Measurements from ENCODE around the gene MELK. TPM values are rescaled to one million over a fixed set of nuclear protein-coding genes. Genes with fewer than 3 reads are reported as not detected.

Gene MELK
- total and polyA plus RNA-seq, 12 donors, result 0.15 to 3.1 (median 0.28) TPM; not detected in 4

- DNase-seq (no peak), ATAC-seq (no peak)
- intact Hi-C loops (cut with DNase I), result no loop called here
- no peaks in the 10 kb centered on the region for H3K27me3 ChIP-seq
- H3K9me3 ChIP-seq, result no peaks in the 10 kb centered on the region
- WGBS, 2 donors, result 95 to 96% methylated on average over 7 of the region's 7 CpGs
- peaks cover 0 to 10% (median 0%) of the 10 kb centered on the region in 9 donors for H3K36me3 ChIP-seq
- H3K4me3 ChIP-seq, result no peak overlapping the region
- H3K27ac ChIP-seq, result no peak overlapping the region
- H3K4me1 ChIP-seq, result no peaks in the 10 kb centered on the region
- TF ChIP-seq, protein P1, sequence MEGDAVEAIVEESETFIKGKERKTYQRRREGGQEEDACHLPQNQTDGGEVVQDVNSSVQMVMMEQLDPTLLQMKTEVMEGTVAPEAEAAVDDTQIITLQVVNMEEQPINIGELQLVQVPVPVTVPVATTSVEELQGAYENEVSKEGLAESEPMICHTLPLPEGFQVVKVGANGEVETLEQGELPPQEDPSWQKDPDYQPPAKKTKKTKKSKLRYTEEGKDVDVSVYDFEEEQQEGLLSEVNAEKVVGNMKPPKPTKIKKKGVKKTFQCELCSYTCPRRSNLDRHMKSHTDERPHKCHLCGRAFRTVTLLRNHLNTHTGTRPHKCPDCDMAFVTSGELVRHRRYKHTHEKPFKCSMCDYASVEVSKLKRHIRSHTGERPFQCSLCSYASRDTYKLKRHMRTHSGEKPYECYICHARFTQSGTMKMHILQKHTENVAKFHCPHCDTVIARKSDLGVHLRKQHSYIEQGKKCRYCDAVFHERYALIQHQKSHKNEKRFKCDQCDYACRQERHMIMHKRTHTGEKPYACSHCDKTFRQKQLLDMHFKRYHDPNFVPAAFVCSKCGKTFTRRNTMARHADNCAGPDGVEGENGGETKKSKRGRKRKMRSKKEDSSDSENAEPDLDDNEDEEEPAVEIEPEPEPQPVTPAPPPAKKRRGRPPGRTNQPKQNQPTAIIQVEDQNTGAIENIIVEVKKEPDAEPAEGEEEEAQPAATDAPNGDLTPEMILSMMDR (IDR thresholded peaks at IDR 0.05), result no peak
These were observed 12.1 kb downstream of the MELK start for GRCh38 chr9:36584620-36585460.

DNA sequence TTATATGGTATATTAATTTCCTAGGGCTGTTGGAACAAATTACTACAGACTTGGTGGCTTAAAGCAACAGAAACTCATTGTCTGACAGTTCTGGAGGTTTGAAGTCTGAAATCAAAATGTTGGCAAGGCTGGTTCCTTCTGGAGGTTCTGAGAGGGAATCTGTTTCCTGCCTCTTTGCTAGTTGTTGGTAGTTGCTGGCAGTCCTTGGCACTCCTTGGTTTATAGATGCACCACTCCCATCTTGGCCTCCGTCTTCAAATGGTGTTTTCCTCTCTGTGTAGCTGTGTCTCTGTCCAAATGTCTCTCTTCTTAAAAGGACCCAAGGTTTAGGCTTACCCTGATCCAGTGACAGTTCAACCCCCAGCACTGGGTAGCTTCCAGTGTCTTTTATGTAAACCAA, 17.5 kb downstream of the MELK start:
- no peaks in the 10 kb centered on the region for H3K4me1 ChIP-seq
- H3K9me3 ChIP-seq, result no peaks in the 10 kb centered on the region
- 93 to 100% methylated on average over 1 of the region's 1 CpG for WGBS, 2 donors
- DNase-seq (no peak), ATAC-seq (no peak)
- H3K27me3 ChIP-seq, result no peaks in the 10 kb centered on the region
- TF ChIP-seq, protein P1 (IDR thresholded peaks at IDR 0.05), result no peak
- H3K4me3 ChIP-seq, result no peak overlapping the region
- H3K27ac ChIP-seq, result no peak overlapping the region
- intact Hi-C loops (cut with DNase I), result no loop called here
- H3K36me3 ChIP-seq, result peaks cover 0 to 49% (median 0%) of the 10 kb centered on the region in 9 donors

DNA sequence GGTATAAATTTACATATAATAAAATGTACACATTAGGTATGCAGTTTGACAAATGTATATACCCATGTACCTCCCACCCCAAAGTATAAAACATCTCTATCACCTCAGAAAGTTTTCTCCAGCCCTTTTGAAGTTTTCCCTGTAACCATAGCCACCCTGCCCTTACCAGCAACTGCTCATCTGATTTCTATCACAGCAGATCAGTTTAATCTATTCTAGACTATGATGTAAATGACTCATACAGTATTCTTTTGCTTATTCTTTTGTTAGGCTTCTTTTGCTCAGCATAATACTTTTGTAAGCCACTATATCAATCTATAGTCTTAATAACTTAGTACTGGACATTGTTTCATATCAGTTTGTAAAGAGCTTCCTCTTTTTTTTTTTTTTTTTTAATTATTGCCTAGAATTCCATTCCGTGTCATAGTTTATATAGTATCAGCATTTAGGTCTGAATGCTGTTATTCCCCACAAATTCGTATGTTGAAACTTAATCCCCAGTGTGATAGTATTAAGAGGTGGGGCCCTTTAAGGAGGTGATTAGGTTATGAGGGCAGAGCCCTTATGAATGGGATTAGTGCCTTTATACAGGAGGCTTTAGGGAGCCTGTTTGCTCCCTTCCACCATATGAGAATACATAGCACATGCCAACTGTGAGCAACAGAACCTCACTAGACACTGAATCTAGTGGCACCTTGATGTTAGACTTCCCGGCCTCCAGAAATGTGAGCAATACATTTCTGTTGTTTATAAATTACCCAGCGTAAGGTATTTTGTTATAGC, 20.3 kb downstream of the MELK start:
- DNase-seq (no peak), ATAC-seq (no peak)
- no peak overlapping the region for H3K27ac ChIP-seq
- H3K4me1 ChIP-seq, result no peaks in the 10 kb centered on the region
- 92 to 94% methylated on average over 4 of the region's 4 CpGs for WGBS, 2 donors
- no peaks in the 10 kb centered on the region for H3K9me3 ChIP-seq
- intact Hi-C loops (cut with DNase I), result no loop called here
- TF ChIP-seq, protein P1 (IDR thresholded peaks at IDR 0.05), result no peak
- H3K4me3 ChIP-seq, result no peak overlapping the region
- peaks cover 0 to 54% (median 0%) of the 10 kb centered on the region in 9 donors for H3K36me3 ChIP-seq
- no peaks in the 10 kb centered on the region for H3K27me3 ChIP-seq

DNA sequence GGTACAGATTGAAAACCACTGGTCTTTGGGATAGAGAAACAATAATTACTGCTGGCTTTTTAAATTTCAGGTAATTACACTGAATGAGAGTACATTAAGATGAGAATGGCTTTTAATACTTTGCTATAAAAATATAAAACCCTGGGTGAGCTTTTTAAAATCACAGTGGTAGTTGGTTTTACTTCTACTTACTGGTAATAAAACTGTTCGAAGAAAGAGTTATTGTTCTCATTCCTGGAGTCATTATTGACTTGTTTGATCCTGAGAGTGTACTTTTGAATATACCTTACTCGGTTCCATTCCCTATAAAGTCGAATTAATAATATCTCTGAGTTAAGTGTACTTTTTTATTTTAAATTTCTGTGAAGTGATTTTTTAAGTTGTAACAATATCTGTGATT, 21.5 kb downstream of the MELK start:
- H3K27ac ChIP-seq, result no peak overlapping the region
- H3K27me3 ChIP-seq, result no peaks in the 10 kb centered on the region
- ATAC-seq, result no peak
- H3K4me1 ChIP-seq, result no peaks in the 10 kb centered on the region
- intact Hi-C loops (cut with DNase I), result no loop called here
- no peak for DNase-seq
- no peaks in the 10 kb centered on the region for H3K9me3 ChIP-seq
- 94 to 96% methylated on average over 3 of the region's 3 CpGs for whole genome bisulfite sequencing, 2 donors
- TF ChIP-seq, protein P1 (IDR thresholded peaks at IDR 0.05), result no peak
- H3K36me3 ChIP-seq, result peaks cover 0 to 64% (median 0%) of the 10 kb centered on the region in 9 donors
- no peak overlapping the region for H3K4me3 ChIP-seq

Data from heart right ventricle (tissue), 16 donors.